Measurements from ENCODE around the gene TNFSF13B.

Gene TNFSF13B

GRCh38 chr13:108342369-108343289, 73.1 kb downstream of the TNFSF13B start:
- no peak for DNase-seq
- intact Hi-C loops (cut with DNase I): loop anchor here (2.0 kb wide), 1 partner anchor 552 kb away; no protein-coding TSS in a partner anchor

DNA sequence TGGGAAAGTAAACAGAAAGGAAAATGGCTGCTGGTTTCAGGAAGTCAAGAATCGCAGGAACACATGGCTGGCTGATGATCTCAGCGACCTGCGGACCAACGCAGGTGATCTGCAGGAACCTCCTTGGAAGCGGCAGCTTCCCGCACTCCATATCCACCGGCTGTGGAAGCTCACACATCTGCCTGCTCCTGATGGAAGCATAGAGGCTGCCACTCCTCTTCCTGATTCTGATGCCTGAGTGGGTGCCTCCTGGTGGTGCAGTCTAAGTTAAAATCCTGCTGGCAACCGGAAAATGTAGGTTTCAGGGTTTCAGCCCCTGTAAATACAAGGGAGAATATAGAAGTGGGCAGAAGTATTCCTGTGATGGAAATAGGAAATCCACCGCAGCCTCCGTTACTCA, 75.5 kb downstream of the TNFSF13B start:
- intact Hi-C loops (cut with DNase I): no loop called here
- DNase-seq: no peak

- no peak for DNase-seq
- intact Hi-C loops (cut with DNase I): no loop called here
Observed at GRCh38 chr13:108346376-108346775, 76.9 kb downstream of the TNFSF13B start.

GRCh38 chr13:108349269-108349668, 79.8 kb downstream of the TNFSF13B start:
- intact Hi-C loops (cut with DNase I): no loop called here
- DNase-seq: no peak

DNA sequence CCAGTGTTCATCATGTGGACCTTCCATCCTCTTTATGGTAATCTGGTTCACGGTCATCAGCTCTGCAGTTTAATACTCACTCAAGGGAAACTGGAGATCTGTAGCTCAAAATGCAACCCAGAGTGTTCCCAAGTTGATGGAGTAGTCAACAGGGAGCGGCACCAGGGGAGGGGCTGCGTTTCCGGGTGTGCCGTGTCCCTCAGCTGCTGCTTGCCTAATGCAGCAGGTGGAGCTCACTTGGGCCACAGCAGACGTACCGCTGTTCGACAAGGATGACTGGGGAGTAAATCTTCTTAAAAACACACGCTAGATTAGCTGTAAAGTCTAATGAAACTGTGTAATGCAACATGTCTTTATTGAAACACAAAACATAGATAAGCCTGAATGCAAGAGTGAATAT, 81.1 kb downstream of the TNFSF13B start:
- intact Hi-C loops (cut with DNase I): no loop called here
- no peak for DNase-seq

GRCh38 chr13:108352599-108352998, 83.1 kb downstream of the TNFSF13B start:
- DNase-seq: no peak
- intact Hi-C loops (cut with DNase I): no loop called here

DNA sequence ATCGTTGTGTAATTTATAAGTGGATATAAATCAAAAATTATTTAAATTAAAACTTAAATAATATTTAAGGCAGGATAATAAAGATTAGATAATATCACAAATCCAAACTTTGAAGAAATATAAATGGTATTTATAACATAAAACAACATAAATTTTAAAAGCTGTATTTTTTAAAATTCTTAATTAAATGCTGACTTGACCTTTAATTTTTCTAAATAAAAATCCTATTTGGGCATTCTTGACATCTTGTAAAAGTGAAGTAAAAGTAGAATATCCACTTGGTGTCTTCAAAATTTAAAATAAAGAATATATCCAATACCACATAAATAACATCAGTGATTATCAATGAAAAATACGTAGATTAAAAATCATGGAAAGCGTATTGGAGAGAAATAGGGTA, 87.7 kb downstream of the TNFSF13B start:
- no peak for DNase-seq
- intact Hi-C loops (cut with DNase I): no loop called here
